ENCODE data around the gene CZIB.
"Not testable (repeated sequence)": the region's sequence is repeated elsewhere in the genome, so short reads cannot be mapped to it uniquely, and the experiment has no call there.

GRCh38 chr1:53185955-53186297, 34.5 kb downstream of the CZIB start:
- not testable (repeated sequence) for TF ChIP-seq CTCF (IDR thresholded peaks at IDR 0.05; ENCODE audit: borderline replicate concordance, extremely low read depth, low read length, poor library complexity, severe bottlenecking); EZH2 (IDR thresholded peaks at IDR 0.05; ENCODE audit: borderline replicate concordance, low read depth, low read length, severe bottlenecking)
